ENCODE measurements around the gene ZNF302.

ZNF302 gene

GRCh38 chr19:34669305-34669704 lies 8.2 kb upstream of the ZNF302 start:
- in situ Hi-C loops (cut with HindIII; ENCODE audit: low sequenced_read_pairs) = no loop called here
- TF ChIP-seq, protein P1, sequence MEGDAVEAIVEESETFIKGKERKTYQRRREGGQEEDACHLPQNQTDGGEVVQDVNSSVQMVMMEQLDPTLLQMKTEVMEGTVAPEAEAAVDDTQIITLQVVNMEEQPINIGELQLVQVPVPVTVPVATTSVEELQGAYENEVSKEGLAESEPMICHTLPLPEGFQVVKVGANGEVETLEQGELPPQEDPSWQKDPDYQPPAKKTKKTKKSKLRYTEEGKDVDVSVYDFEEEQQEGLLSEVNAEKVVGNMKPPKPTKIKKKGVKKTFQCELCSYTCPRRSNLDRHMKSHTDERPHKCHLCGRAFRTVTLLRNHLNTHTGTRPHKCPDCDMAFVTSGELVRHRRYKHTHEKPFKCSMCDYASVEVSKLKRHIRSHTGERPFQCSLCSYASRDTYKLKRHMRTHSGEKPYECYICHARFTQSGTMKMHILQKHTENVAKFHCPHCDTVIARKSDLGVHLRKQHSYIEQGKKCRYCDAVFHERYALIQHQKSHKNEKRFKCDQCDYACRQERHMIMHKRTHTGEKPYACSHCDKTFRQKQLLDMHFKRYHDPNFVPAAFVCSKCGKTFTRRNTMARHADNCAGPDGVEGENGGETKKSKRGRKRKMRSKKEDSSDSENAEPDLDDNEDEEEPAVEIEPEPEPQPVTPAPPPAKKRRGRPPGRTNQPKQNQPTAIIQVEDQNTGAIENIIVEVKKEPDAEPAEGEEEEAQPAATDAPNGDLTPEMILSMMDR (IDR thresholded peaks at IDR 0.05; ENCODE audit: low read depth, low read length) = no peak
- DNase-seq (ENCODE audit: low read depth, low spot score) = no peak
- no peak overlapping the region for H3K4me3 ChIP-seq (ENCODE audit: low read depth, low read length)

DNA sequence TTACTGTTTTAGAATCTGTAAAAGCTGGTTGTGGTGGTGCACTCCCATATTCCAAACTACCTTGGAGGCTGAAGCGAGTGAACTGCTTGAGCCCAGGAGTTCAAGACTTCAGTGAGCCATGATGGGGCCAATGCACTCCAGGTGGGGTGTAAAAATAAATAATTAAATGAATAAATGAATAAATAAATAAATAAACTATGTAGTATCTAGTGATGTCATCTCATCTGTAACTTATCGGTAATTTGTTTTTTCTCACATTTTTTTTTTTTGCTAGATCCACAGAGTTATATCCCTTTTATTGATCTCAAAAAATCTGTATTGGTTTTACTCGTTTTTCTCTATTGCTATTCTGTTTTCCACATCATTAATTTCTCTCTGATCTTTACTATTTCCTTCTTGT lies 5.5 kb upstream of the ZNF302 start:
- no peak overlapping the region for H3K4me3 ChIP-seq (ENCODE audit: low read depth, low read length)
- in situ Hi-C loops (cut with HindIII; ENCODE audit: low sequenced_read_pairs) = no loop called here
- DNase-seq (ENCODE audit: low read depth, low spot score) = no peak
- TF ChIP-seq, protein P1 (IDR thresholded peaks at IDR 0.05; ENCODE audit: low read depth, low read length) = no peak

DNA sequence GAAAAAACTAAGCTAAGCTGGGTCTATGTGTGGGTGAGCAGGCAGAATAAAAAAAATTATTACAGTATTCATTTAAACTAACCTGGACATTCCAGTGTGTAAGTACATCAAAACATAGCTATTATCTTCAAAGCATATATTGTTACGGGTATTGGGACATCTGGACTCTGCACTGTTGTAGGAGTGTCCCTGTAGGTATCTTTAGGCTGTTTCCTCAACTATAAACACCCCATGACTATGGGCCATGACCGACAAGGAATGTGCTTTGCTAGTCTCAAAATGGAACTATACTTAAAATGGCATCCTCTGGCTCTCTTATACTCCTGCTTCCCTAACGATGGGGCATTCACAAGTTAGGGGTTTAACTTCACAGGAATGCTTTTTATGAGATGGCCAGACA lies 3.9 kb upstream of the ZNF302 start:
- TF ChIP-seq, protein P1 (IDR thresholded peaks at IDR 0.05; ENCODE audit: low read depth, low read length) = no peak
- in situ Hi-C loops (cut with HindIII; ENCODE audit: low sequenced_read_pairs) = no loop called here
- DNase-seq (ENCODE audit: low read depth, low spot score) = no peak
- H3K4me3 ChIP-seq (ENCODE audit: low read depth, low read length) = no peak overlapping the region

- no peak overlapping the region for H3K4me3 ChIP-seq (ENCODE audit: low read depth, low read length)
- no peak for DNase-seq (ENCODE audit: low read depth, low spot score)
- TF ChIP-seq, protein P1 (IDR thresholded peaks at IDR 0.05; ENCODE audit: low read depth, low read length) = no peak
- in situ Hi-C loops (cut with HindIII; ENCODE audit: low sequenced_read_pairs) = no loop called here
These were observed 2.2 kb upstream of the ZNF302 start for GRCh38 chr19:34675250-34675649.

DNA sequence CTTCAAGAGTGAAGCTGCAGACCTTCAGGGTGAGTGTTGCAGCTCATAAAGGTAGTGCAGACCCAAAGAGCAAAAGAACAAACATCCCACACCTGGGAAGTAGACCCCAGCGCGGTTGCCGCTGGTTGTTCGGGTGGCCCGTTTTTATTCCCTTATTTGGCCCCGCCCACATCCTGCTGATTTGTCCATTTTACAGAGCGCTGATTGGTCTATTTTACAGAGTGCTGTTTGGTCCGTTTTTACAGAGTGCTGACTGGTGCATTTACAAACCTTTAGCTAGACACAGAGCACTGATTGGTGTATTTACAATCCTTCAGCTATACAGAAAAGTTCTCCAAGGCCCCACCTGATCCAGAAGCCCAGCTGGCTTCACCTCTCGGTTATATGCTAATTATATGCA lies 1.6 kb upstream of the ZNF302 start:
- TF ChIP-seq, protein P1 (IDR thresholded peaks at IDR 0.05; ENCODE audit: low read depth, low read length) = no peak
- in situ Hi-C loops (cut with HindIII; ENCODE audit: low sequenced_read_pairs) = no loop called here
- no peak for DNase-seq (ENCODE audit: low read depth, low spot score)
- no peak overlapping the region for H3K4me3 ChIP-seq (ENCODE audit: low read depth, low read length)

GRCh38 chr19:34676697-34677385 lies 637 bp upstream of the ZNF302 start, which contains the start of gene SCGB2B2:
TSS of gene SCGB2B2 (minus strand) at chr19:34677159. CDS start at chr19:34594563, 82,596 bp downstream.
- in situ Hi-C loops (cut with HindIII; ENCODE audit: low sequenced_read_pairs) = no loop called here
- peak within 1 kb of the TSS; percentile 70 for H3K4me3 ChIP-seq (ENCODE audit: low read depth, low read length)
- no peak for DNase-seq (ENCODE audit: low read depth, low spot score)
- TF ChIP-seq, protein P1 (IDR thresholded peaks at IDR 0.05; ENCODE audit: low read depth, low read length) = peak; percentile 37
